Stimulated activated CD8-positive, alpha-beta memory T cell treated with anti-CD3 and anti-CD28 coated beads, Interleukin-4, amount 100 ng/mL, for 4 hours (primary cell): ENCODE results near the gene MNAT1.
"Not testable (repeated sequence)": the region's sequence is repeated elsewhere in the genome, so short reads cannot be mapped to it uniquely, and the experiment has no call there.

ENCODE experiments used
- DNase-seq, 2 donors: peaks; one replicate each; pipeline ENCODE4 v3.0.0-alpha.2; 2020; ENCODE audit warnings: low read depth in 2 of 2, low spot score in 1 of 2

Gene MNAT1

DNA sequence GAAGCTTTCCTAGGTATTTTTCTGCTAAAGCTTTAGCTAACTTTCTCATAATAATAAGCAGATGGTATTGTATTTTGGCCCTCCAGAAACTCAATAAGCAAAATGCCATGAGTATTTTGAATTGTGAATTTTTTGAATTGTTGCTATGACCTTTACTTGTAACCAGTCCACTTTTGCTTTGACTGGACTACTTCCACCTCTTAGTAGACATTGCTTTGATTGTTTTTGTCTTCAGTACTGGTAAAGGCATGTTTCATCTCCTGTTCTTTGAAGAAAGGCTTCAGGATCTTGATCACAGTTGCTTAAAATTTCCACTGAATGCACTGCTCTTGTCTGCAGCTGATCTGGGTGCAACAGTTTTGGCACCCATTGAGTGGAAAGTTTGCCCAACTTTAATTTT, 144.0 kb downstream of the MNAT1 start:
- DNase-seq, result no peak

GRCh38 chr14:60882219-60882618, 147.7 kb downstream of the MNAT1 start:
- DNase-seq, result no peak

- DNase-seq, result no peak
These were observed 149.6 kb downstream of the MNAT1 start for GRCh38 chr14:60884134-60884533.

DNA sequence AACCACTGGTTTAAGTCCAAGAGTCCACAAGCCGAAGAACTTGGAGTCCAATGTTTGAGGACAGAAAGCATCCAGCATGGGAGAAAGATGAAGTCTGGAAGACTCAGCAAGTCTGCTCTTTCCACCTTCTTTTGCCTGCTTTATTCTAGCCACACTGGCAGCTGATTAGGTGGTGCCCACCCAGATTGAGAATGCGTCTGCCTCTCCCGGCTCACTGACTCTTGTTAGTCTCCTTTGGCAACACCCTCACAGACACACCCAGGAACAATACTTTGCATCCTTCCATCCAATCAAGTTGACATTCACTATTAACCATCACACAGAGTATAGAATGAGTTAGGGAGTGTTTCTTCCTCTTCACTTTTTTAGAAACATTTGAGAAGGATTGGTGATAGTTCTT, 156.1 kb downstream of the MNAT1 start:
- not testable (repeated sequence) for DNase-seq

DNA sequence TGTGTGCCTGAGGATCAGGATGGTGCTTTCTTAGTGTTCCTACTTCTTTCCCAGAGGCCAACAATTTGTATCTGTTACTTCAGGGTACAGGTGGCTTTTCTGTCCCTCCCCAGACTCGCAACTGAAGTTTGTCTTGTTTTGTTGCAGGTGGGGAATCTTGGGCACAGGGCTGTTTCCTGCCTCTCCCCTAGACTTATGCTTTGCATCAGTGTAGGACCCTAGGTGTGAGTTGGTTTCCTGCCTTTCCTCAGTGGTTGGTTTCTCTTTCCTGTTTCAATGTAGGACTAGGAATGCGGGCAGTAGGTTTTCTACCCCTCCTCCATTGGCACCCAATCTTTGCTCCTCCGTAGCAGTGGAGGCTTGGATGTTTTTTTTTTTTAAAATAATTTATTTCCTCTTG, 159.3 kb downstream of the MNAT1 start:
- no peak for DNase-seq

DNA sequence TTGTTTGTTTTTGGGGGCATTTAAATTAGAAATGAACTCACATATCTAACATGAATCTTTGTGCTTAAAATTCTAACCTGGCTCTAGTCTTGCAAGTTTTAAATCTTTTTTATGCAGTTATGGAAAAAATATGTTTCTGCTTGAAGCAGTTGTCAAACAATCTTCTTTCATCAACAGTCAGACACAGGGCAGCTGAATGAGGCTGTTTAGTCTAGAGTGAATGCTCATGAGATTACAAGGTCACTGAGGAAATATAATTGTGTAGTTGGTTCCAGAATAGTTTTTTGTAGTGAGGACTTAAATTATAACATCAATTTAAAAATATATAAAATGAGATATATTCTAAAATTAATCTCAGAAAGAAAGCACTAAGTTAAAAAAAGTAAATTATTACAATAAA, 169.8 kb downstream of the MNAT1 start:
- no peak for DNase-seq

- DNase-seq, result no peak
These were observed 171.4 kb downstream of the MNAT1 start for GRCh38 chr14:60905923-60906322.

DNA sequence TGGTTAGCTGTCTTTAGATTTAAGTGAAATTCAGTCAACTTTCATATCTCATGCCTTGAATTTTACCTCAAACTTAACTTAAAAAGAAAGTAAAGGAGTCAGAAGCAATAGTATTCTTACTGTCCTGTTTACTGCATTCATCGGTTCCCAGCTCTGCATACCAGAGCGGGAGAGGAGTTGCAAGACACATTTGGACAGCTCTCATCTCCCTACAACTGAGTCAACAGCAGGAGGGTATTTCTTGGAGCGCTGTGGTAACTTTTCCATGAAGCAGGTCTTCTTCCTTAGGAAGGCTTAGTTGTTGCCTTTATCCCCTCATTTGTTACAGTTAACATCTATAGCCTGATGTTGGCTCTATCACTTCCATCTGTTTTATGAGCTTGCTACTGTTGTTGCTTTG, 181.2 kb downstream of the MNAT1 start:
- DNase-seq, result no peak

DNA sequence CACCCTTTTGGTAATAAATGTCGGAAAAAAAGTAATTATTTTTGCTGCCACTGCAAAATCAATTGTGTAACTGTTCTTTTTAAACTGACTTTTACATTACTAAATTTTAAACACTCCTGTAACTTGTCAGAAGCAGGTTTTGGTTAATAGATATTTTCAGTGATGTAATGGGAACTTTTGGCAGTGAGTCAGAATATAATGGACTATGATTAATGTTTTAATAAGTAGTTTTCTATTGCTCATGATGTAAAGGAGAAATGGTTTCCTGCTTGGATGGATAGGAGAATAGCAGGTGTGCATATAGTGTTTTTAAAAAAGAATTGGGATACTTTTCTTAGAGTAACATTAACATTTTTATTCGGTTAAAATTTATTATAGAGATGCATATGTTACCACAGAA, 187.5 kb downstream of the MNAT1 start:
- no peak for DNase-seq

DNA sequence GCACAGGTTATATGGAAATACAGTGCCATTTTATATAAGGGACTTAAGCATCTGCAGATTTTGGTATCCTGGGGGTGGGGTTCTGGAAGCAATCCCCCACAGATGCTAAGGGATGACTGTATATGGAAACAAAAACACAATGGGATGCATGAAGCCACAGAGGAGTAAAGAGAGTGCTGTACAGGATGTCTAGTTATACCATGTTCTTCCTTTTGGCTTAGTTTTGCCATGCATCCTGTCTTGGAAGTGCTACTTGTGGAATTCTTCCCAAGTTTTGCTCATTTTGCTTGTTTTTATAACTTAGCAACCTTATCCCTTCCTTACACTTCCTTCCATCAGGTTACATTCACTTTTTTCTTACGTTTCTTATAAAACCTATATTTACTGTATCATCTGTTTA, 190.7 kb downstream of the MNAT1 start:
- no peak for DNase-seq

- no peak for DNase-seq
These were observed 191.4 kb downstream of the MNAT1 start for GRCh38 chr14:60926002-60926401.

GRCh38 chr14:60931218-60931617, 196.7 kb downstream of the MNAT1 start:
- no peak for DNase-seq

- DNase-seq, result no peak
These were observed 199.5 kb downstream of the MNAT1 start for GRCh38 chr14:60933920-60934655.

GRCh38 chr14:60935319-60935718, 200.8 kb downstream of the MNAT1 start:
- DNase-seq, result no peak

DNA sequence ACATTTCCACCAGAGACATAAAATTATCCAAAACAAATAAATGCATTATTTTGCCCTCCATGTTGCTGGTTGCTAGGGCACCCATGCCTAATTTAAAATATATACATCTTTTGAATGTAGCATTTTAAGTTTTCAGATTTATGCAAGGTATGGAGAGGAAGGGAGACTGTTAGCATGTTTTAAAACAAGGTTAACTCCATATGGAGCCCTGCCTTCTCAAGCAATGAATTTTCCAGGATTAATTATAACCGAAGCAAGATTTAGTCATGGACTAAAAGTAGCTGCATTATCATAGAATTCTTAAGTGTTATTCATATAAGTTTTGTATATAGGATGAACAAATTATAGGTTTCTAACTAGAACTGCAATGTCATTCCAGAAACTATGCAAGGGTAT, 209.1 kb downstream of the MNAT1 start:
- DNase-seq, result no peak

GRCh38 chr14:60944204-60944603, 209.6 kb downstream of the MNAT1 start:
- no peak for DNase-seq

DNA sequence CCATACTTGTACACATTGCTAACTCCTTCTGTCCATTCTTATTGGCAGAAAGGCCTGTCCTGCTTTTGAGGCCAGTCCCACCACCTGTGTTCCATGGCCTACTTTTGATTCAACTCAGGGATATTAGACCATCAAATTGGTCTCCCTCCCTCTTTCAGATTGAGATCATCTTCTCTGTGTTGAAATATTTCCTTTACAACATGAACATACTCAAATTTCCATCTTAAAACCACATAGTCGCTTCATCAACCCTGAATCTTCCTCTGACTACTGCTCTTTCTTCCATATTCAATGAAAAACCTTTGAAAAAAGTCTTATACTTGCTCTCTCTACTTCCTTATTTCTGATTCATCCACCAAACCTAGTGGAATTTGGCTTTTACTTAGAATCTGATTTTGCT, 211.4 kb downstream of the MNAT1 start:
- DNase-seq, result no peak

- no peak for DNase-seq
These were observed 212.2 kb downstream of the MNAT1 start for GRCh38 chr14:60946773-60947172.

- no peak for DNase-seq
These were observed 217.3 kb downstream of the MNAT1 start for GRCh38 chr14:60951776-60952435.

DNA sequence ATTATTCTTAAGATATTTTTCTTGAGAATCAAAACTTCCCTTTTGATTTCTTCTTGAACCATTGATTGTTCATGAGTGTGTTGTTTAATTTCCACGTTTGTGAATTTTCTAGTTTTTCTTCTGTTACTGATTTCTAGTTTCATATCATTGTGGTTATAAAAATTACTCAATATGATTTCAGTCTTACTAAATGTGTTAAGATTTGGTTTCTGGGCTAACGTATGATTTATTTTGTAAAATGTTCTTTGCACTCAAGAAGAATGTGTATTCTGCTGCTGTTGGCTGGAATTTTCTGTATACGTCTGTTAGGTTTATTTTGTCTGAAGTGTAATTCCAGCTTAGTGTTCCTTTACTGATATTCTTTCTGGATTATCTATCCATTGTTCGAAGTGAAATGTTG, 221.6 kb downstream of the MNAT1 start:
- DNase-seq, result no peak

DNA sequence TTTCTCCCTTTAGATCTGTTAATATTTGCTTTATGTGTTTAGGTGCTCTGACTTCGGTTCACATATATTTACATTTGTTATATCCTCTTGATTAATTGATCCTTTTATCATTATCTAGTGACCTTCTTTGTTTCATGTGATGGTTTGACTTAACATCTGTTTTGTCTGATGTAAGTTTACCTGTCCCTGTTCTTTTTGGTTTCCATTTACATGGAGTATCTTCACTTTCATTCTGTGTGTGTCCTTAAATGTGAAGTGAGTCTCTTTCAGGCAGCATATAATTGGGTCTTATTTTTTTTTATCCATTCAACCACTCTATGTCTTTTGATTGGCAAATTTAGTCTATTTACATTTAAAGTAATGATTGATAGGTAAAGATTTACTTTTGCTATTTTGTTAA, 222.1 kb downstream of the MNAT1 start:
- no peak for DNase-seq

DNA sequence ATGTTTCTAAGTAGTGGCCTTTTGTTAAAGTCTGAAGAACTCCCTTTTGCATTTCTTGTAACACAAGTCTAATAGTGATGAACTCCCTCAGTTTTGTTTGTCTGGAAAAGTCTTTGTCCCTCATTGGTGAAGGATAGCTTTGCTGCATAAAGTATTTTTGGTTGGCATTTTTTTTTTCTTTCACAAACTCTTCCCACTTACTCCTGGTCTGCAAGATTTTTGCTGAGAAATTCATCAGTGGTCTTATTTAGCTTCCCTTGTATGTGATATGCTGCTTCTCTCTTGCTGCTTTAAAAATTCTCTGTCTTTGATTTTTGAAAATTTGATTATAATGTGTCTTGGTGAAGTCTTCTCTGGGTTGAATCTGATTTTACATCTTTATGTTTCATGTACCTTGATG, 223.6 kb downstream of the MNAT1 start:
- DNase-seq, result no peak

DNA sequence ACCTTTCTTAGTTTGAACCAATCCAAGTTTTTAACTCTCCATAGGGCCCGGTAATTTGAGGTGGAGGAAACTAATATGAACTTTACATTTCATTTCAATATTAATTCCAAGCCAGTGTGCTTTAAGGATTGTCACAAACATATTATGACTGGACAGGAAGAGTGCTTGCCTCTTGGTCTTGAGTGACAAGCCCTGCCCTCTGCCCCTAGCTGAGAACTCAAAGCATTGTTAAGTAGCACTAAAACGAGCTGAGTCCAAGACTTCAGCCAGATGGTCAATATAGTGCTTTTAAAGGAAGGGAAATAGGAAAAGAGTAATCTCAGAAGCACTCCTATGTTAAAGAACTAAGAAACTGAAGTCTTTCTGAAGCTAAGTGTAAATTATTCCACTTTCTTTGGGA, 229.2 kb downstream of the MNAT1 start:
- DNase-seq, result no peak
